HepG2 (cell line): Measurements from ENCODE around the gene GPR39. TPM values are rescaled to one million over a fixed set of nuclear protein-coding genes. Genes with fewer than 3 reads are reported as not detected.

Experiments
- ATAC-seq: fragments of 200-7000 bp; cut with Tn5 transposase; 3 replicates; pipeline ENCODE4 v1.9.1; 2020; ENCODE audit warnings: mild to moderate bottlenecking, moderate library complexity
- BruUV-seq: library from RNA; stranded (reverse); fragments of 400-500 nt; replicated peaks from 2 replicates; lab custom pipeline; 2021; lab: Mats Ljungman, UMichigan
- CTCF ChIA-PET: fragments of 300-600 bp; formaldehyde crosslinking; extraction: SDS; loops from one replicate; lab custom pipeline; 2021; ENCODE audit warnings: low total read pairs, inconsistent platforms, low intra/inter-chr PET ratio; lab: Yijun Ruan, JAX
- POLR2A ChIA-PET: fragments of 350-600 bp; sonication (Branson Sonifier 250); formaldehyde crosslinking; loops from one replicate; lab custom pipeline; 2020; ENCODE audit warnings: antibody characterized with exemption, inconsistent platforms; lab: Yijun Ruan, JAX
- DNase-seq: peaks from one replicate; pipeline ENCODE4 v3.0.0-alpha.2; 2015; ENCODE audit warnings: low spot score
- FAIRE-seq: peaks from 3 replicates; lab custom pipeline; 2011; peaks lifted over from hg19 to GRCh38; lab: Jason Lieb, UNC
- H2AFZ ChIP-seq: one replicate; pipeline ENCODE4 v1.6.1; 2011; ENCODE audit warnings: low read length, inconsistent platforms
- H3K27ac ChIP-seq: fragments of 300-600 bp; 3 replicates; pipeline ENCODE4 v1.8.0; 2011; ENCODE audit warnings: mixed run types, mild to moderate bottlenecking, mixed read lengths, low read length, inconsistent platforms; ENCODE audit not compliant: insufficient read depth; ENCODE audit errors: extremely low read length
- H3K27me3 ChIP-seq, 2 experiments: fragments of 200-600 bp in 1 of 2; 2 replicates in 1 of 2; 3 replicates in 1 of 2; pipeline versions ENCODE4 v1.6.0 to v1.8.0; 2011; ENCODE audit warnings: low read length in 2 of 2, mild to moderate bottlenecking in 2 of 2, moderate library complexity in 2 of 2, inconsistent platforms in 1 of 2; ENCODE audit not compliant: insufficient read depth in 2 of 2, control insufficient read depth in 1 of 2
- H3K36me3 ChIP-seq, 2 experiments: fragments of 200-600 bp in 1 of 2; replicated peaks in 1 of 2; 2 replicates in 1 of 2; 3 replicates in 1 of 2; pipeline versions ENCODE4 v1.5.1 to v1.8.0; 2011; ENCODE audit warnings: low read length in 2 of 2, inconsistent platforms in 1 of 2; ENCODE audit not compliant: insufficient read depth in 2 of 2, control insufficient read depth in 1 of 2
- H3K4me1 ChIP-seq: 2 replicates; pipeline ENCODE4 v1.5.1; 2012; ENCODE audit warnings: low read length, inconsistent platforms; ENCODE audit not compliant: insufficient read depth
- H3K4me2 ChIP-seq: 2 replicates; pipeline ENCODE4 v1.6.0; 2011; ENCODE audit warnings: low read depth, low read length, inconsistent platforms
- H3K4me3 ChIP-seq, 3 experiments: fragments of 200-600 bp in 1 of 3; sonication (generic), shearing (Covaris generic) in 1 of 3; replicated peaks in 1 of 3; 2 replicates each; pipeline ENCODE4 v1.5.1; 2011 to 2016; ENCODE audit warnings: low read length in 3 of 3, inconsistent platforms in 2 of 3, low read depth in 2 of 3, mild to moderate bottlenecking in 2 of 3, control low read depth in 1 of 3, mixed read lengths in 1 of 3; ENCODE audit not compliant: insufficient read depth in 1 of 3
- H3K79me2 ChIP-seq: one replicate; pipeline ENCODE4 v1.6.1; 2011; ENCODE audit warnings: low read length, inconsistent platforms; ENCODE audit not compliant: insufficient read depth
- H3K9ac ChIP-seq: 2 replicates; pipeline ENCODE4 v1.6.0; 2011; ENCODE audit warnings: mild to moderate bottlenecking, low read depth, low read length, inconsistent platforms; ENCODE audit not compliant: insufficient read depth
- H3K9me3 ChIP-seq: 2 replicates; pipeline ENCODE4 v1.5.1; 2012; ENCODE audit warnings: mild to moderate bottlenecking, low read length
- H4K20me1 ChIP-seq: 2 replicates; pipeline ENCODE4 v1.6.0; 2011; ENCODE audit warnings: inconsistent platforms, mild to moderate bottlenecking, low read length, moderate library complexity; ENCODE audit not compliant: insufficient read depth
- BATF2 ChIP-seq: sonication (generic); formaldehyde crosslinking; IDR thresholded peaks from 2 replicates; pipeline ENCODE4 v1.8.0; 2022; ENCODE audit warnings: mild to moderate bottlenecking, missing genetic modification reagents, moderate library complexity
- MAFF ChIP-seq: IDR thresholded peaks from 2 replicates; pipeline ENCODE4 v1.6.1; 2011; ENCODE audit warnings: low read depth, low read length, improper control_type of control experiment
- MAFK ChIP-seq, 2 experiments: IDR thresholded peaks in 1 of 2; conservative IDR thresholded peaks in 1 of 2; 2 replicates each; pipeline ENCODE4 v1.6.1; 2011; ENCODE audit warnings: improper control_type of control experiment in 2 of 2, low read length in 2 of 2
- ZNF230 ChIP-seq: sonication (generic); formaldehyde crosslinking; IDR thresholded peaks from 2 replicates; pipeline ENCODE4 v1.4.0; 2020; ENCODE audit warnings: mild to moderate bottlenecking, missing genetic modification reagents
- whole genome bisulfite sequencing: methylation state at CpG from one replicate; pipeline ENCODE4 v1.1.6; 2017; ENCODE audit warnings: low lambda C conversion rate; 5-methylcytosine and 5-hydroxymethylcytosine counted together
- in situ Hi-C: cut with HindIII; loops from 2 replicates; pipeline ENCODE4 v1.10.0; 2017; ENCODE audit warnings: low pct_unique_long_range_greater_than_20kb; ENCODE audit not compliant: extremely low pct_ligation_motif_present
- intact Hi-C: fragments of 100-400 bp; cut with micrococcal nuclease; formaldehyde crosslinking; loops from one replicate; pipeline ENCODE4 v1.10.0; 2022; ENCODE audit not compliant: unreplicated experiment
- polyA plus RNA-seq, 8 experiments: library from polyadenylated mRNA; depleted of rRNA in 3 of 8; stranded (reverse) in 7 of 8; unstranded in 1 of 8; fragments of >200 nt; fragmentation: Illumina TruSeq in 4 of 8; extraction: Trizol in 4 of 8; gene quantifications; 2 replicates each; pipeline versions ENCODE4 v1.2.1 to v1.2.3, GENCODE V29; 2011 to 2016; ENCODE audit warnings: low read depth in 4 of 8, missing spikeins in 1 of 8, mixed read lengths in 1 of 8; ENCODE audit not compliant: insufficient read depth in 1 of 8
- total RNA-seq, 5 experiments: library from RNA; depleted of rRNA; stranded (reverse); fragments of >200 nt; fragmentation: Illumina TruSeq; extraction: Trizol; gene quantifications; 2 replicates each; pipeline ENCODE4 v1.2.3, GENCODE V29; 2016; ENCODE audit warnings: low read depth in 1 of 5

The GPR39 gene
- total and polyA plus RNA-seq, 2 of the 13 experiments (the other 11 are each of a cell fraction or from before 2014, with no cell fraction given): 0.16 to 0.62 TPM

- H2AFZ ChIP-seq: no peak overlapping the region
- H3K27me3 ChIP-seq: no peaks in the 10 kb centered on the region
- H3K9ac ChIP-seq: no peak overlapping the region
- no peak for DNase-seq
- no peak for TF ChIP-seq BATF2 (CRISPR knock-in tag)
- in situ Hi-C loops: no loop called here
- H3K4me3 ChIP-seq: no peak overlapping the region
- CTCF ChIA-PET: no interaction called here
- WGBS: 69% methylated on average over 14 of the region's 14 CpGs
- H3K4me2 ChIP-seq: no peak overlapping the region
- intact Hi-C loops: no loop called here
- no peaks in the 10 kb centered on the region for H4K20me1 ChIP-seq
- FAIRE-seq: no peak
- no TSS peak for BruUV-seq
- POLR2A ChIA-PET: no interaction called here
- no peak overlapping the region for H3K27ac ChIP-seq
- no peaks in the 10 kb centered on the region for H3K4me1 ChIP-seq
- H3K9me3 ChIP-seq: no peaks in the 10 kb centered on the region
- no peaks in the 10 kb centered on the region for H3K36me3 ChIP-seq
- no peak for ATAC-seq
- H3K79me2 ChIP-seq: no peaks in the 10 kb centered on the region
Measured at GRCh38 chr2:132586101-132586511, 169.5 kb downstream of the GPR39 start.

- in situ Hi-C loops (no loop called here), intact Hi-C loops (no loop called here)
- Histone ChIP-seq H3K4me2 (no peak overlapping the region), H3K4me3 (no peak overlapping the region), H3K36me3 (no peaks in the 10 kb centered on the region), H3K9ac (no peak overlapping the region), H3K27me3 (no peaks in the 10 kb centered on the region), H3K4me1 (no peaks in the 10 kb centered on the region), H3K79me2 (no peaks in the 10 kb centered on the region), H4K20me1 (no peaks in the 10 kb centered on the region), H3K9me3 (no peaks in the 10 kb centered on the region), H3K27ac (no peak overlapping the region), H2AFZ (no peak overlapping the region)
- BruUV-seq: no TSS peak
- WGBS: 94% methylated on average over 3 of the region's 3 CpGs
- ChIA-PET CTCF (no interaction called here), POLR2A (no interaction called here)
- TF ChIP-seq ZNF230 (CRISPR knock-in tag): no peak
- peak; percentile 62; the same call in 1 of the 2 replicates for TF ChIP-seq MAFF
- TF ChIP-seq MAFK (conservative IDR thresholded peaks at IDR 0.05 in 1 of 2, IDR thresholded peaks at IDR 0.05 in 1 of 2; ENCODE audit: low read length in 2 of 2): peak; percentile 68 to 74
- FAIRE-seq (no peak), DNase-seq (no peak), ATAC-seq (no peak)
Measured at GRCh38 chr2:132586835-132587234, 170.2 kb downstream of the GPR39 start.
